Stimulated activated CD8-positive, alpha-beta memory T cell treated with anti-CD3 and anti-CD28 coated beads, Interleukin-2, amount 100 ng/mL, for 1 hour (primary cell): ENCODE data around the gene IFI30.

ENCODE experiments used
- DNase-seq, 2 donors: peaks; one replicate each; pipeline ENCODE4 v3.0.0-alpha.2; 2020; ENCODE audit warnings: low read depth in 2 of 2

IFI30 gene

DNA sequence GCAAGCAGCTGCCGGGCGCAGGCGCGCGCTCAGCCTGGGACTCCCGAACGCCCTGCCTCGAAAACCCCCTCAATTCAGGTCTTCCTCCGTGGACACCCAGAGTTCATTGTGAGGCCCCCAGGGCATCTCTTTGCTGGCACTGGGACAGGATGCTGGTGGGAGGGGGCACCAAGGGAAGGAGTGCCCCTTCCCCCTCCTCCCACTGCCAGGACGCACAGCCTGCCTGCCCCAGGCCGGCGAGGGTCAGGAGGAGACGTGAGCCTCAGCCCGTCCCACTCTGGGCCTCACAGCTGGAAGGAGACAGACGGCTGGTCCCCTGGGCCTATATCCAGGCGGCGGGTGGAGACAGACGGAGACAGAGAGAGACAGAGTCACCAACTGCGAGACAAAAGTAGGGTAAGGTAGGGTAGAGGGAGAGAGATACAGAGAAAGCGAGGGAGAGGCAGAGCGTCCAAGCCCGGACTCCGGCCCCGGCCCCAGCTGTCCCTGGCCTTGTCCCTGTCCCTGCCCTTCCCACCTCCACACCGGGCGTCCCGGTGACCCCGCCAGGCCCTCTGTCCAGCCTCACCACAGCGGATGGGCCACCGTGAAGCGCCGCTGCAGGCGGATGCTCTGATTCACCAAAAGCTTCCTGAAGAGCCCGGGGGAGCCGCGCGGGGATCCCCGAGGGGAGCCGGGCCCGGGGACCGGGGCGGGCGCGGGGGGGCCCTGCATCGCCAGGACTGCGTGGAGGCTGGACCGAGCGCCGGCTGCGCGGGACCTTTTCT is 52.3 kb downstream of the IFI30 start, which contains the start of gene PDE4C:
TSS of gene PDE4C (minus strand) at position 737 of the 767 bp plus-strand sequence. CDS start at position 714, 23 bp downstream.
- no peak for DNase-seq

GRCh38 chr19:18226956-18227780 is 53.6 kb downstream of the IFI30 start:
- no peak for DNase-seq
